Naive B cell (primary cell): Measurements from ENCODE around the gene KCNAB1. TPM values are rescaled to one million over a fixed set of nuclear protein-coding genes. Genes with fewer than 3 reads are reported as not detected.

Experiments used
- ATAC-seq, 2 donors: fragments of 150-1000 bp; cut with Tn5 transposase; 2 replicates each; pipeline ENCODE4 v1.10.0; 2021; ENCODE audit warnings: low read depth in 2 of 2, mild to moderate bottlenecking in 2 of 2, moderate library complexity in 2 of 2
- DNase-seq: peaks from one replicate; pipeline ENCODE4 v3.0.0; 2022
- H3K27ac Mint-ChIP-seq, 6 donors: one replicate each; pipeline ENCODE4 v1.8.0; 2020 to 2022; ENCODE audit warnings: mild to moderate bottlenecking in 6 of 6, mixed read lengths in 6 of 6, moderate library complexity in 5 of 6, inconsistent platforms in 2 of 6
- H3K27me3 Mint-ChIP-seq, 3 donors: one replicate each; pipeline ENCODE4 v1.8.0; 2021 to 2022; ENCODE audit warnings: mixed read lengths in 3 of 3, mild to moderate bottlenecking in 1 of 3
- H3K36me3 Mint-ChIP-seq, 2 donors: one replicate each; pipeline ENCODE4 v1.8.0; 2020 to 2022; ENCODE audit warnings: mixed read lengths in 2 of 2, inconsistent platforms in 1 of 2, mild to moderate bottlenecking in 1 of 2
- H3K4me1 Mint-ChIP-seq, 3 donors: one replicate each; pipeline ENCODE4 v1.8.0; 2020 to 2022; ENCODE audit warnings: mixed read lengths in 3 of 3, inconsistent platforms in 1 of 3, mild to moderate bottlenecking in 1 of 3, moderate library complexity in 1 of 3
- H3K4me3 Mint-ChIP-seq, 8 donors: one replicate each; pipeline ENCODE4 v1.8.0; 2020 to 2022; ENCODE audit warnings: mild to moderate bottlenecking in 8 of 8, mixed read lengths in 8 of 8, moderate library complexity in 8 of 8, inconsistent platforms in 2 of 8
- H3K9me3 Mint-ChIP-seq, 7 donors: one replicate each; pipeline ENCODE4 v1.8.0; 2020 to 2022; ENCODE audit warnings: mixed read lengths in 7 of 7, mild to moderate bottlenecking in 5 of 7, inconsistent platforms in 2 of 7, moderate library complexity in 1 of 7
- polyA plus RNA-seq, 6 donors: library from polyadenylated mRNA; unstranded; fragments of 300-500 nt; fragmentation: Illumina TruSeq; gene quantifications; one replicate each; pipeline ENCODE4 v1.2.3, GENCODE V29; 2021; ENCODE audit warnings: low read depth in 6 of 6

KCNAB1 gene
- polyA plus RNA-seq, 6 donors from 2014 or later = 0.05 to 0.30 (median 0.19) TPM; not detected in 1

- DNase-seq (no peak), ATAC-seq (no peak)
- Mint-ChIP-seq H3K9me3 (no peaks in the 10 kb centered on the region), H3K4me1 (no peaks in the 10 kb centered on the region), H3K36me3 (no peaks in the 10 kb centered on the region), H3K4me3 (no peak overlapping the region), H3K27me3 (peaks cover 6 to 11% (median 8%) of the 10 kb centered on the region in 3 donors), H3K27ac (no peak overlapping the region)
Measured at GRCh38 chr3:156349978-156350377, 229.6 kb downstream of the KCNAB1 start.

GRCh38 chr3:156350781-156351180 is 230.4 kb downstream of the KCNAB1 start:
- Mint-ChIP-seq H3K27ac (no peak overlapping the region), H3K4me1 (no peaks in the 10 kb centered on the region), H3K27me3 (peaks cover 2 to 11% (median 6%) of the 10 kb centered on the region in 3 donors), H3K36me3 (no peaks in the 10 kb centered on the region), H3K4me3 (no peak overlapping the region), H3K9me3 (no peaks in the 10 kb centered on the region)
- ATAC-seq (no peak), DNase-seq (no peak)

- no peaks in the 10 kb centered on the region for H3K36me3 Mint-ChIP-seq
Measured at GRCh38 chr3:156351783-156352182, 231.4 kb downstream of the KCNAB1 start.

GRCh38 chr3:156352728-156353127 is 232.3 kb downstream of the KCNAB1 start:
- H3K4me1 Mint-ChIP-seq = no peaks in the 10 kb centered on the region
- no peak for ATAC-seq
- no peak overlapping the region for H3K4me3 Mint-ChIP-seq
- no peaks in the 10 kb centered on the region for H3K9me3 Mint-ChIP-seq
- H3K36me3 Mint-ChIP-seq = no peaks in the 10 kb centered on the region
- H3K27me3 Mint-ChIP-seq = peaks cover 0 to 11% (median 6%) of the 10 kb centered on the region in 3 donors
- no peak overlapping the region for H3K27ac Mint-ChIP-seq
- no peak for DNase-seq

More at GRCh38 chr3:156351783-156352182, 231.4 kb downstream of the KCNAB1 start:
- Mint-ChIP-seq H3K4me1 (no peaks in the 10 kb centered on the region), H3K9me3 (no peaks in the 10 kb centered on the region), H3K27me3 (peaks cover 0 to 11% (median 6%) of the 10 kb centered on the region in 3 donors), H3K4me3 (no peak overlapping the region), H3K27ac (no peak overlapping the region)
- no peak for ATAC-seq
- no peak for DNase-seq

- no peak for DNase-seq
- ATAC-seq = no peak
- no peaks in the 10 kb centered on the region for H3K4me1 Mint-ChIP-seq
- H3K27ac Mint-ChIP-seq = peak overlapping the region in 1 of 6 donors; percentile 53
- no peaks in the 10 kb centered on the region for H3K36me3 Mint-ChIP-seq
- no peaks in the 10 kb centered on the region for H3K9me3 Mint-ChIP-seq
- H3K27me3 Mint-ChIP-seq = peaks cover 0 to 11% (median 6%) of the 10 kb centered on the region in 3 donors
- no peak overlapping the region for H3K4me3 Mint-ChIP-seq
Measured at GRCh38 chr3:156353563-156353962, 233.2 kb downstream of the KCNAB1 start.

GRCh38 chr3:156356537-156357363 is 236.4 kb downstream of the KCNAB1 start:
- H3K27ac Mint-ChIP-seq = no peak overlapping the region
- no peaks in the 10 kb centered on the region for H3K36me3 Mint-ChIP-seq
- H3K4me3 Mint-ChIP-seq = no peak overlapping the region
- H3K9me3 Mint-ChIP-seq = peaks cover 0 to 1% (median 0%) of the 10 kb centered on the region in 7 donors
- H3K27me3 Mint-ChIP-seq = peaks cover 0 to 17% (median 11%) of the 10 kb centered on the region in 3 donors
- no peak for DNase-seq
- no peak for ATAC-seq
- no peaks in the 10 kb centered on the region for H3K4me1 Mint-ChIP-seq

- peaks cover 0 to 11% (median 9%) of the 10 kb centered on the region in 3 donors for H3K27me3 Mint-ChIP-seq
- H3K9me3 Mint-ChIP-seq = peaks cover 0 to 1% (median 0%) of the 10 kb centered on the region in 7 donors
- no peak for ATAC-seq
- no peak overlapping the region for H3K27ac Mint-ChIP-seq
- no peaks in the 10 kb centered on the region for H3K36me3 Mint-ChIP-seq
- no peak for DNase-seq
- H3K4me1 Mint-ChIP-seq = no peaks in the 10 kb centered on the region
- no peak overlapping the region for H3K4me3 Mint-ChIP-seq
Measured at GRCh38 chr3:156358232-156358631, 237.9 kb downstream of the KCNAB1 start.

- H3K9me3 Mint-ChIP-seq = peaks cover 0 to 1% (median 0%) of the 10 kb centered on the region in 7 donors
- H3K27me3 Mint-ChIP-seq = peaks cover 0 to 11% (median 7%) of the 10 kb centered on the region in 3 donors
- no peaks in the 10 kb centered on the region for H3K36me3 Mint-ChIP-seq
- ATAC-seq (no peak), DNase-seq (no peak)
- no peak overlapping the region for H3K4me3 Mint-ChIP-seq
- no peak overlapping the region for H3K27ac Mint-ChIP-seq
- no peaks in the 10 kb centered on the region for H3K4me1 Mint-ChIP-seq
Measured at GRCh38 chr3:156359368-156359767, 239.0 kb downstream of the KCNAB1 start.

- Mint-ChIP-seq H3K27ac (no peak overlapping the region), H3K4me3 (no peak overlapping the region), H3K4me1 (no peaks in the 10 kb centered on the region), H3K27me3 (peaks cover 0 to 11% (median 7%) of the 10 kb centered on the region in 3 donors), H3K36me3 (no peaks in the 10 kb centered on the region), H3K9me3 (peaks cover 0 to 1% (median 0%) of the 10 kb centered on the region in 7 donors)
- ATAC-seq (no peak), DNase-seq (no peak)
Measured at GRCh38 chr3:156360083-156360482, 239.7 kb downstream of the KCNAB1 start.

GRCh38 chr3:156360963-156361362 is 240.6 kb downstream of the KCNAB1 start:
- no peak for ATAC-seq
- H3K4me3 Mint-ChIP-seq = no peak overlapping the region
- no peak for DNase-seq
- peaks cover 0 to 12% (median 11%) of the 10 kb centered on the region in 3 donors for H3K27me3 Mint-ChIP-seq
- no peaks in the 10 kb centered on the region for H3K4me1 Mint-ChIP-seq
- H3K36me3 Mint-ChIP-seq = no peaks in the 10 kb centered on the region
- no peak overlapping the region for H3K27ac Mint-ChIP-seq
- H3K9me3 Mint-ChIP-seq = peaks cover 0 to 1% (median 0%) of the 10 kb centered on the region in 7 donors

GRCh38 chr3:156366559-156366958 is 246.2 kb downstream of the KCNAB1 start:
- Mint-ChIP-seq H3K27me3 (peaks cover 0 to 10% (median 9%) of the 10 kb centered on the region in 3 donors), H3K36me3 (no peaks in the 10 kb centered on the region), H3K4me1 (no peaks in the 10 kb centered on the region), H3K27ac (no peak overlapping the region), H3K9me3 (no peaks in the 10 kb centered on the region), H3K4me3 (no peak overlapping the region)
- DNase-seq = no peak
- no peak for ATAC-seq

GRCh38 chr3:156368189-156368588 is 247.8 kb downstream of the KCNAB1 start:
- Mint-ChIP-seq H3K27ac (no peak overlapping the region), H3K4me1 (no peaks in the 10 kb centered on the region), H3K9me3 (no peaks in the 10 kb centered on the region), H3K4me3 (no peak overlapping the region), H3K36me3 (no peaks in the 10 kb centered on the region), H3K27me3 (peaks cover 0 to 10% (median 9%) of the 10 kb centered on the region in 3 donors)
- DNase-seq = no peak
- no peak for ATAC-seq

GRCh38 chr3:156371701-156372100 is 251.3 kb downstream of the KCNAB1 start:
- H3K27me3 Mint-ChIP-seq = peaks cover 0 to 20% (median 14%) of the 10 kb centered on the region in 3 donors
- no peak overlapping the region for H3K27ac Mint-ChIP-seq
- no peaks in the 10 kb centered on the region for H3K9me3 Mint-ChIP-seq
- no peak for DNase-seq
- no peaks in the 10 kb centered on the region for H3K36me3 Mint-ChIP-seq
- no peaks in the 10 kb centered on the region for H3K4me1 Mint-ChIP-seq
- no peak overlapping the region for H3K4me3 Mint-ChIP-seq
- no peak for ATAC-seq

GRCh38 chr3:156373095-156373494 is 252.7 kb downstream of the KCNAB1 start:
- DNase-seq = no peak
- Mint-ChIP-seq H3K9me3 (no peaks in the 10 kb centered on the region), H3K4me1 (no peaks in the 10 kb centered on the region), H3K27me3 (peaks cover 5 to 34% (median 16%) of the 10 kb centered on the region in 3 donors), H3K36me3 (no peaks in the 10 kb centered on the region), H3K4me3 (no peak overlapping the region), H3K27ac (no peak overlapping the region)
- ATAC-seq = no peak
